HepG2 (cell line): Measurements from ENCODE around the gene ARHGAP35. TPM values are rescaled to one million over a fixed set of nuclear protein-coding genes. Genes with fewer than 3 reads are reported as not detected.

Experiments used
- GRHL1 ChIP-seq: sonication (generic); formaldehyde crosslinking; conservative IDR thresholded peaks from 2 replicates; pipeline ENCODE4 v1.8.0; 2022; ENCODE audit warnings: missing genetic modification reagents
- HMGXB4 ChIP-seq, 2 experiments: sonication (generic) in 1 of 2; formaldehyde crosslinking in 1 of 2; IDR thresholded peaks; 2 replicates each; pipeline versions ENCODE4 v1.4.0 to v1.6.1; 2018 to 2020; ENCODE audit warnings: missing genetic modification reagents in 2 of 2, borderline replicate concordance in 1 of 2, low read depth in 1 of 2, mild to moderate bottlenecking in 1 of 2, missing biosample characterization in 1 of 2
- HNF1B ChIP-seq: sonication (generic); formaldehyde crosslinking; IDR thresholded peaks from 2 replicates; pipeline ENCODE4 v1.5.1; 2020; ENCODE audit warnings: mild to moderate bottlenecking, moderate library complexity, missing genetic modification reagents
- KDM5A ChIP-seq: fragments of 200-600 bp; sonication (generic); IDR thresholded peaks from 2 replicates; pipeline ENCODE4 v1.7.0; 2018; ENCODE audit warnings: antibody characterized with exemption, mild to moderate bottlenecking, low read length, borderline replicate concordance
- KLF15 ChIP-seq: sonication (generic); formaldehyde crosslinking; IDR thresholded peaks from 2 replicates; pipeline ENCODE4 v1.8.1; 2023; ENCODE audit warnings: borderline replicate concordance, mild to moderate bottlenecking, inconsistent platforms, missing genetic modification reagents, mixed read lengths
- MAF1 ChIP-seq: sonication (generic); formaldehyde crosslinking; IDR thresholded peaks from 2 replicates; pipeline ENCODE4 v1.5.0; 2020; ENCODE audit warnings: missing genetic modification reagents, borderline replicate concordance
- PAWR ChIP-seq: sonication (generic); formaldehyde crosslinking; IDR thresholded peaks from 2 replicates; pipeline ENCODE4 v1.4.0; 2020; ENCODE audit warnings: missing genetic modification reagents, mild to moderate bottlenecking, borderline replicate concordance
- PAXIP1 ChIP-seq: sonication (generic); formaldehyde crosslinking; conservative IDR thresholded peaks from 2 replicates; pipeline ENCODE4 v1.4.0; 2020; ENCODE audit warnings: mild to moderate bottlenecking, missing genetic modification reagents, moderate library complexity
- POLR2AphosphoS5 ChIP-seq: IDR thresholded peaks from 2 replicates; pipeline ENCODE4 v1.6.1; 2012; ENCODE audit warnings: low read depth, low read length
- SAP130 ChIP-seq: IDR thresholded peaks from 2 replicates; pipeline ENCODE4 v1.6.1; 2016; ENCODE audit warnings: low read depth
- TFAP4 ChIP-seq: sonication (generic); IDR thresholded peaks from 2 replicates; pipeline ENCODE4 v1.6.1; 2016; ENCODE audit warnings: low read depth, borderline replicate concordance
- U2AF1 ChIP-seq: fragments of 200-400 bp; formaldehyde crosslinking; optimal IDR thresholded peaks from 2 replicates; pipeline ENCODE3; 2017; ENCODE audit warnings: mild to moderate bottlenecking, low read depth, low read length
- ZNF205 ChIP-seq: IDR thresholded peaks from 2 replicates; pipeline ENCODE4 v1.6.1; 2018; ENCODE audit warnings: missing biosample characterization, missing genetic modification reagents
- ZNF276 ChIP-seq: sonication (generic); formaldehyde crosslinking; IDR thresholded peaks from 2 replicates; pipeline ENCODE4 v1.4.0; 2020; ENCODE audit warnings: mild to moderate bottlenecking, low read depth, missing genetic modification reagents
- ZNF343 ChIP-seq: sonication (generic); formaldehyde crosslinking; IDR thresholded peaks from 2 replicates; pipeline ENCODE4 v1.4.0; 2020; ENCODE audit warnings: mild to moderate bottlenecking, missing genetic modification reagents
- ZNF460 ChIP-seq: sonication (generic); formaldehyde crosslinking; IDR thresholded peaks from 2 replicates; pipeline ENCODE4 v1.5.1; 2020; ENCODE audit warnings: missing genetic modification reagents, mild to moderate bottlenecking, borderline replicate concordance
- polyA plus RNA-seq, 8 experiments: library from polyadenylated mRNA; depleted of rRNA in 3 of 8; stranded (reverse) in 7 of 8; unstranded in 1 of 8; fragments of >200 nt; fragmentation: Illumina TruSeq in 4 of 8; extraction: Trizol in 4 of 8; gene quantifications; 2 replicates each; pipeline versions ENCODE4 v1.2.1 to v1.2.3, GENCODE V29; 2011 to 2016; ENCODE audit warnings: low read depth in 4 of 8, missing spikeins in 1 of 8, mixed read lengths in 1 of 8; ENCODE audit not compliant: insufficient read depth in 1 of 8
- total RNA-seq, 5 experiments: library from RNA; depleted of rRNA; stranded (reverse); fragments of >200 nt; fragmentation: Illumina TruSeq; extraction: Trizol; gene quantifications; 2 replicates each; pipeline ENCODE4 v1.2.3, GENCODE V29; 2016; ENCODE audit warnings: low read depth in 1 of 5

The ARHGAP35 gene
- total and polyA plus RNA-seq, 2 of the 13 experiments (the other 11 are each of a cell fraction or from before 2014, with no cell fraction given) = 30.1 to 30.2 TPM

- TF ChIP-seq HNF1B (CRISPR knock-in tag) = peak; percentile 45
- no peak for TF ChIP-seq ZNF276 (CRISPR knock-in tag)
- no peak for TF ChIP-seq ZNF343 (CRISPR knock-in tag)
- no peak for TF ChIP-seq ZNF205 (CRISPR knock-in tag)
- no peak for TF ChIP-seq MAF1 (CRISPR knock-in tag)
- TF ChIP-seq KDM5A = no peak
- peak; percentile 83; the same call in 1 of the 2 replicates for TF ChIP-seq ZNF460
- 0 out of 2 replicates have a peak, but pooled peaks have one; percentile 28 for TF ChIP-seq PAXIP1 (CRISPR knock-in tag)
- TF ChIP-seq PAWR (CRISPR knock-in tag) = no peak
- TF ChIP-seq HMGXB4 (CRISPR knock-in tag; IDR thresholded peaks at IDR 0.05; ENCODE audit: borderline replicate concordance in 1 of 2, low read depth in 1 of 2) = no peak
- TF ChIP-seq U2AF1 = no peak
- no peak for TF ChIP-seq POLR2AphosphoS5
- 0 out of 2 replicates have a peak, but pooled peaks have one; percentile 22 for TF ChIP-seq SAP130 (CRISPR knock-in tag)
- no peak for TF ChIP-seq KLF15 (CRISPR knock-in tag)
- TF ChIP-seq GRHL1 (CRISPR knock-in tag) = no peak
- peak; percentile 60; the same call in 1 of the 2 replicates for TF ChIP-seq TFAP4
Measured at GRCh38 chr19:46896076-46896794, 35.4 kb downstream of the ARHGAP35 start (continued).
